T follicular helper cell (primary cell): ENCODE data around the gene C14orf119.

Experiments used
- DNase-seq: peaks from one replicate; pipeline ENCODE4 v3.0.0-alpha.2; 2020; ENCODE audit warnings: low read depth

Gene C14orf119

DNA sequence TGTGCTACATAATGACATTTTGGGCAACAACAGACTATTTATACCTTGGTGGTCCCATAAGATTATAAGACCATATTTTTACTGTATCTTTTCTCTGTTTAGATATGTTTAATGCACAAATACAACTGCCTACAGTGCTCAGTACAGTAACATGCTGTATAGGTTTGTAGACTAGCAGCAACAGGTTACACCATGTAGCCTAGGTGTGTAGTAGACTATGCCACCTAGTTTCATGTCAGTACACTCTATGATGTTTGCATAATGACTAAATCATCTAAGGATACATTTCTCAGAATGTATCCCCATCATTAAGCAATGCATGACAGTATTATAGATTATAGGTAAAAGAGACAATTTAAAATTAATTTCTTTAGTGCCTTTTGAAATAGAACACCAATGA, 54.4 kb downstream of the C14orf119 start:
- no peak for DNase-seq
